ENCODE measurements around the gene SIRPB1.

Gene SIRPB1

DNA sequence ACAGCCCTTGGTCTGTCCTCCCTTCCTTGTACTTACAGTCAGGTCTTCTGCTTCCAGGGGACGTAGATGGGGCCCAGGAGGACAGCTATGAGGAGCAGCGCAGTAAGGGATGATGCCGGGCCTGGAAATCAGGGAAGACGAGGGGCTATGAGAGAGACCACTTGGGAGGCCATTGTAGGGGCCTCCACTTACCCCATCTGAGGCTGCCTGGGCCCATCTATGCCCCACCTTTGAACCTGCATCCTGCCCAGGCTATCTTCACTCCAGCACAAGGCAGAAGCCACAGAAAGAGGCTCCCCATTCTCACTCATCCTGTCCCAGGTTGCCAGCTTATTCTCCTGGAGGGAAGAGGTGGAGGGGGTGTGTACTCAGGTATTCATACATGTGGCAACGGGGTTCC, 10.4 kb upstream of the SIRPB1 start:
- no peak overlapping the region for H3K4me3 ChIP-seq (ENCODE audit: low read depth, low read length)
- no peak for DNase-seq (ENCODE audit: low read depth)
- no peak for TF ChIP-seq CTCF (conservative IDR thresholded peaks at IDR 0.05; ENCODE audit: low read depth, low read length)

DNA sequence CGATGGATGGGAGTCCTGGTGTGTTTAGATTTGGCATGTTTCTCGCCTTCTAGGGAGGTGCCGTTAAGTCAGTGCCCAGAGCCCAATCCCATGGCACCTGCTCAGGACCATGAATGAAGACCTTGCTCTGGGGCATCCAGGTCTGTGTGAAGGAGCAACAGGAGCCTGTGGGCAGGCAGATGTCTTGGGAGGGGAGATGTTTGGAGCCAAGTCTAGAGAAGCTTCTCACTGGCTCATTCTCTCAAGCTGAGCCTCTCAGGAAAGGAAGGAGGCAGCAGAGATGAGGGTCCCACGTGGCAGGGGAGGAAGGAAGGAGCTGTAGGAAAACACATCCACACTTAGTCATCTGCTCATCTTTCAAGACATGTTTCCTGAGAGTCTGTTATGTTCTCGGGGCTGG, 9.5 kb upstream of the SIRPB1 start:
- no peak for DNase-seq (ENCODE audit: low read depth)
- TF ChIP-seq CTCF (conservative IDR thresholded peaks at IDR 0.05; ENCODE audit: low read depth, low read length): no peak

GRCh38 chr20:1628621-1629020, 8.8 kb upstream of the SIRPB1 start:
- no peak for TF ChIP-seq CTCF (conservative IDR thresholded peaks at IDR 0.05; ENCODE audit: low read depth, low read length)
- no peak for DNase-seq (ENCODE audit: low read depth)
- H3K4me3 ChIP-seq (ENCODE audit: low read depth, low read length): no peak overlapping the region

More for the DNA sequence above, 9.5 kb upstream of the SIRPB1 start:
- no peak overlapping the region for H3K4me3 ChIP-seq (ENCODE audit: low read depth, low read length)

- no peak for TF ChIP-seq CTCF (conservative IDR thresholded peaks at IDR 0.05; ENCODE audit: low read depth, low read length)
- H3K4me3 ChIP-seq (ENCODE audit: low read depth, low read length): no peak overlapping the region
- no peak for DNase-seq (ENCODE audit: low read depth)
Measured at GRCh38 chr20:1627200-1627550, 7.4 kb upstream of the SIRPB1 start.

DNA sequence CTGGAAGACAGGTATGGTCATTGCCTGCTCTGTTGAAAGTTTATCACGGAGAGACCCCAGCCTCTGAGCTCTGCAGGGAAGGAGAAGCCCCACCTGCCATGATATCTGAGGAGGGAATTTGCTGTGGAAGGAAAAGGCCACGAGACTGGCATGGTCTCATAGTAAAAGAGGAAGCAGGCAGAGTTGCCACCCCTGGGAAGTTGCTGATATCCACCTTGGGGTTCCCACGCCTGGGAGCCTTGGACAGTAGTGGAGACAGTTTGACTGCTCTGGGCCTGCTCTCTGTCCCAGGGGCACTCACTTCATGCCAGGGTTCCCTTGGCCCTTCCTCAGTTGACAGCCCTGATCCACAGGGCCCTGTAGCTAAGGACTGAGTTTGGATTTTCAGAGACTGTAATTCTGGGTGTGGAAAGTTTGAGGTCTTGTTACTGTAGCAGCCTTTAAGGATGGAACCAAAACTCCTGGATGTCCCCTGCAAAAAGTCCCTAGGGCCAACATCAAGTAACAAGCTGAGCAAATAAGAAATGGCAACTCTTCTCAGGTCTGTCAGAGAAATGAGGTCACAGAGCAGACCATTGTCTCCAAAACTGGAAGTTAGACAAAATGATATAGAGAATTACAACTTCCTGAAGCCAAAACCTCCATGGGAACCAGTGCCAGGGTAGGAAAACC, 6.9 kb upstream of the SIRPB1 start:
- no peak for TF ChIP-seq CTCF (conservative IDR thresholded peaks at IDR 0.05; ENCODE audit: low read depth, low read length)
- DNase-seq (ENCODE audit: low read depth): no peak
- no peak overlapping the region for H3K4me3 ChIP-seq (ENCODE audit: low read depth, low read length)

DNA sequence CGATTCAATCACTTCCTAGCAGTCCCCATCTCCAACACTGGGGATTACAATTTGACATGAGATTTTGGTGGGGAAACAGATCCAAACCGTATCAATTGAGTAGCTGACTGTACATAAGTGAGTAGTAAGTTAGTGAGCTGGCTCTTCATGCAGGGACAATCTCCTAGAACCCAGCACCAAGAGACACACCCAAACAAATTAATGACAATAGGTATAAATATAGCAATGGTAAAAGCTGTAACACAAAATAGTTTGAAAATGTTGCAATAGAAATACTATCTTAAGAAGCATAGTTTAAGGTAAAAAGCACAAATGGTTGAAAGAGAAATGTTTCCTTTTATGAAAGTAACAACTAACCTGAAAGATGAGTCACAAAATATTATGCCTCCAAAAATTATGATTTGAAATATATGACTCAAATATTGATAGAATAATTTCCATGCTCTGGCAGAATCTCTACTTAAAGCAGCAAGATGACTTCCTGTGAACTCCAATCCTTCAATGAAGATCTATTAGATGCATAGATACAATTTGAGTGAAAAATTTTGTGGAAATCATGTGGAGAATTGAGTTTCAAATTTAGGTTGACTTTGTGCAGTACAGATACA, 5.4 kb upstream of the SIRPB1 start:
- TF ChIP-seq CTCF (conservative IDR thresholded peaks at IDR 0.05; ENCODE audit: low read depth, low read length): no peak
- no peak overlapping the region for H3K4me3 ChIP-seq (ENCODE audit: low read depth, low read length)
- DNase-seq (ENCODE audit: low read depth): no peak
